SK-N-MC (cell line): Measurements from ENCODE around the gene C10orf71.

Source experiments
- EZH2 ChIP-seq: fragments of 200-600 bp; sonication (generic); IDR thresholded peaks from one replicate; pipeline ENCODE4 v1.6.1; 2017; ENCODE audit warnings: antibody characterized with exemption
- FOXP2 ChIP-seq: optimal IDR thresholded peaks from 2 replicates; pipeline ENCODE3; 2011; ENCODE audit warnings: mild to moderate bottlenecking, moderate library complexity; ENCODE audit not compliant: insufficient read depth; ENCODE audit errors: extremely low read length, control extremely low read depth
- POLR2AphosphoS5 ChIP-seq: IDR thresholded peaks from 2 replicates; pipeline ENCODE4 v1.6.1; 2012; ENCODE audit warnings: mild to moderate bottlenecking, low read depth, low read length, borderline replicate concordance

GRCh38 chr10:49309691-49310411 lies 10.9 kb downstream of the C10orf71 start:
- TF ChIP-seq EZH2 (no peak), POLR2AphosphoS5 (no peak), FOXP2 (no peak)
